Stimulated activated CD8-positive, alpha-beta memory T cell treated with anti-CD3 and anti-CD28 coated beads, Interleukin-7, amount 100 ng/mL, for 24 hours (primary cell): ENCODE measurements around the gene OPHN1.
"Not testable (repeated sequence)": the region's sequence is repeated elsewhere in the genome, so short reads cannot be mapped to it uniquely, and the experiment has no call there.

Source experiments
- DNase-seq: peaks from one replicate; pipeline ENCODE4 v3.0.0-alpha.2; 2020; ENCODE audit warnings: low read depth

The OPHN1 gene

GRCh38 chrX:68070119-68070518, 363.2 kb downstream of the OPHN1 start:
- DNase-seq = not testable (repeated sequence)

GRCh38 chrX:68061206-68061535, 372.1 kb downstream of the OPHN1 start:
- DNase-seq = no peak

GRCh38 chrX:68060506-68061205, 372.6 kb downstream of the OPHN1 start:
- DNase-seq = no peak

GRCh38 chrX:68059469-68059868, 373.8 kb downstream of the OPHN1 start:
- no peak for DNase-seq

- DNase-seq = no peak
Measured at GRCh38 chrX:68049466-68049865, 383.8 kb downstream of the OPHN1 start.

GRCh38 chrX:68048774-68049173, 384.5 kb downstream of the OPHN1 start:
- DNase-seq = no peak

- no peak for DNase-seq
Measured at GRCh38 chrX:68045008-68045577, 388.2 kb downstream of the OPHN1 start.

- DNase-seq = no peak
Measured at GRCh38 chrX:68043713-68044438, 389.4 kb downstream of the OPHN1 start.

GRCh38 chrX:68041110-68041509, 392.2 kb downstream of the OPHN1 start:
- DNase-seq = no peak

- no peak for DNase-seq
Measured at GRCh38 chrX:68018248-68019203, 414.8 kb downstream of the OPHN1 start.

- no peak for DNase-seq
Measured at GRCh38 chrX:67998540-67998939, 434.8 kb downstream of the OPHN1 start.
